GM23248 (cell line): ENCODE measurements around the gene MLN. TPM values are rescaled to one million over a fixed set of nuclear protein-coding genes. Genes with fewer than 3 reads are reported as not detected.

Source experiments
- DNase-seq: peaks from one replicate; pipeline ENCODE4 v3.0.0-alpha.2; 2015
- H2AFZ ChIP-seq: fragments of 200-600 bp; sonication (generic); 2 replicates; pipeline ENCODE4 v1.6.1; 2016; ENCODE audit warnings: antibody characterized with exemption
- H3F3A ChIP-seq: fragments of 200-600 bp; sonication (generic); 2 replicates; pipeline ENCODE4 v1.6.1; 2016; ENCODE audit warnings: mild to moderate bottlenecking, antibody characterized with exemption, mixed run types; ENCODE audit not compliant: insufficient read depth
- H3K27ac ChIP-seq: fragments of 200-600 bp; sonication (generic); 2 replicates; pipeline ENCODE4 v1.5.1; 2016; ENCODE audit warnings: mild to moderate bottlenecking
- H3K27me3 ChIP-seq: fragments of 200-600 bp; sonication (generic); replicated peaks from 2 replicates; pipeline ENCODE4 v1.6.1; 2016; ENCODE audit warnings: mild to moderate bottlenecking; ENCODE audit not compliant: insufficient read depth
- H3K36me3 ChIP-seq: fragments of 200-600 bp; sonication (generic); 2 replicates; pipeline ENCODE4 v1.6.1; 2016; ENCODE audit warnings: low read depth, mild to moderate bottlenecking
- H3K4me1 ChIP-seq: fragments of 200-600 bp; sonication (generic); 2 replicates; pipeline ENCODE4 v1.6.1; 2016; ENCODE audit warnings: mild to moderate bottlenecking; ENCODE audit not compliant: insufficient read depth
- H3K4me2 ChIP-seq: fragments of 200-600 bp; sonication (generic); one replicate; pipeline ENCODE4 v1.6.1; 2016; ENCODE audit warnings: mild to moderate bottlenecking; ENCODE audit not compliant: unreplicated experiment
- H3K4me3 ChIP-seq: fragments of 200-600 bp; sonication (generic); 2 replicates; pipeline ENCODE4 v1.5.1; 2016; ENCODE audit warnings: mild to moderate bottlenecking
- H3K79me2 ChIP-seq: fragments of 200-600 bp; sonication (generic); 2 replicates; pipeline ENCODE4 v1.6.1; 2016; ENCODE audit warnings: mild to moderate bottlenecking; ENCODE audit not compliant: insufficient read depth
- H3K9ac ChIP-seq: fragments of 200-600 bp; sonication (generic); 2 replicates; pipeline ENCODE4 v1.6.1; 2016; ENCODE audit warnings: mild to moderate bottlenecking
- H3K9me2 ChIP-seq: fragments of 200-600 bp; sonication (generic); 2 replicates; pipeline ENCODE4 v1.6.1; 2016; ENCODE audit warnings: mixed run types, mild to moderate bottlenecking, moderate library complexity; ENCODE audit not compliant: insufficient read depth
- H3K9me3 ChIP-seq: fragments of 200-600 bp; sonication (generic); one replicate; pipeline ENCODE4 v1.6.1; 2017; ENCODE audit warnings: low read depth
- H4K20me1 ChIP-seq: fragments of 200-600 bp; sonication (generic); 2 replicates; pipeline ENCODE4 v1.6.0; 2016; ENCODE audit not compliant: insufficient read depth
- EZH2 ChIP-seq: fragments of 200-600 bp; sonication (generic); IDR thresholded peaks from 2 replicates; pipeline ENCODE4 v1.6.1; 2018; ENCODE audit warnings: antibody characterized with exemption, mild to moderate bottlenecking; ENCODE audit not compliant: insufficient read depth, poor library complexity, severe bottlenecking
- EZH2phosphoT487 ChIP-seq: fragments of 200-600 bp; sonication (generic); IDR thresholded peaks from 2 replicates; pipeline ENCODE4 v1.6.1; 2018; ENCODE audit warnings: antibody characterized with exemption, moderate library complexity, mild to moderate bottlenecking, low read depth; ENCODE audit not compliant: insufficient read depth
- WGBS, 2 experiments: methylation state at CpG; one replicate each; pipeline ENCODE4 v1.1.6; 2015 to 2017; ENCODE audit warnings: low lambda C conversion rate in 2 of 2, low coverage in 1 of 2; ENCODE audit errors: missing lambda C conversion rate in 2 of 2; 5-methylcytosine and 5-hydroxymethylcytosine counted together
- in situ Hi-C: fragments of 300-500 bp; cut with MboI; formaldehyde crosslinking; loops from 2 replicates; pipeline ENCODE4 v1.15.0; 2020
- polyA plus RNA-seq: library from polyadenylated mRNA; unstranded; fragments of >200 nt; fragmentation: Nextera tagmentation; extraction: Ambion mirVana; gene quantifications from 2 replicates; pipeline ENCODE4 v1.2.1, GENCODE V29; 2016
- total RNA-seq: library from RNA; depleted of rRNA; stranded (reverse); fragments of >200 nt; shearing (Covaris generic); gene quantifications from 2 replicates; pipeline ENCODE4 v1.2.3, GENCODE V29; 2014

Gene MLN
- total and polyA plus RNA-seq, 2 experiments from 2014 or later, result not detected

DNA sequence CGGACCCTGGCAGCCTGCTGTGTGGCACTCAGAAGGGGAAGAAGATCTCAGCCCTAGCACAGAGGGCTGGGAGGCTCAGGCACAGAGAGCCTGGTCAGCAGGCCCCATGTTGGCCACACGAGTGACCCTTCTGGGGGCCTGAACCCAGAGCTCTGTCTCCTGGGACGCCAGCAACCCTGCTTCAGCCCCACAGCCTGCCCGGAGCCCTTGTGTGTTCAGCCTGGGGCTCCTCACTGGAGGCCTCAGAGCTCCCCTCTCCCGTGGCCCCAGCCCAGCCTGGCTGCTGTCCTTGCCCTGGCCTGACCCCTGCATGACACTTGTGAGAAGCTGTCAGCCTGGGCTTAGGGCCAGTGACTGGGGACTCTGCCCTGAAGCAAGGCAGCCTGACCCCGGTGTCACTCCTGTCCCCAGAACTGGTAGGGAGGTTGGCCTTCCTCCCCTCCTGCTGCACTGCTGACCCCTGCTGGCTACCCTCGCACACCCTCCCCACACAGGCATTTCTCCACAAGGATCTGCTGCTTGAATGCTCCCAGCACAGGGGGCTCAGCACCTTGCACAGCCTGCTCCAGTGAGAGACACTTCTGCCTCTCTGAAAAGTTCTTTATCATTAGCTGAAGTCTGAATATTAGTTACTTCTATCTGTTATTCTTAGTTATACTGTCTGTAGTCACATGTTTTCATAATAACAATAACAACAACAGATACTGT, 41.7 kb downstream of the MLN start:
- H3K27ac ChIP-seq, result no peak overlapping the region
- no peaks in the 10 kb centered on the region for H4K20me1 ChIP-seq
- TF ChIP-seq EZH2, result no peak
- no peak for TF ChIP-seq EZH2phosphoT487
- no peak overlapping the region for H2AFZ ChIP-seq
- peak; percentile 56 for DNase-seq
- WGBS, 2 experiments, result 38 to 43% methylated on average over 7 of the region's 7 CpGs
- H3K4me1 ChIP-seq, result no peaks in the 10 kb centered on the region
- no peaks in the 10 kb centered on the region for H3K79me2 ChIP-seq
- no peaks in the 10 kb centered on the region for H3K36me3 ChIP-seq
- in situ Hi-C loops, result loop anchor here (10.0 kb wide), 2 partner anchors 177 to 393 kb away; partner anchors contain the start of gene BAK1
- H3K9me2 ChIP-seq, result no peaks in the 10 kb centered on the region
- no peaks in the 10 kb centered on the region for H3K27me3 ChIP-seq
- H3F3A ChIP-seq, result no peaks in the 10 kb centered on the region
- no peaks in the 10 kb centered on the region for H3K9me3 ChIP-seq
- H3K9ac ChIP-seq, result no peak overlapping the region
- H3K4me2 ChIP-seq, result no peak overlapping the region
- no peak overlapping the region for H3K4me3 ChIP-seq

- Histone ChIP-seq H3K9me3 (no peaks in the 10 kb centered on the region), H3K36me3 (no peaks in the 10 kb centered on the region), H3K27me3 (no peaks in the 10 kb centered on the region), H3K4me3 (no peak overlapping the region), H4K20me1 (no peaks in the 10 kb centered on the region), H2AFZ (no peak overlapping the region), H3K9me2 (no peaks in the 10 kb centered on the region), H3F3A (no peaks in the 10 kb centered on the region), H3K4me1 (no peaks in the 10 kb centered on the region), H3K4me2 (no peak overlapping the region), H3K9ac (no peak overlapping the region), H3K79me2 (no peaks in the 10 kb centered on the region), H3K27ac (no peak overlapping the region)
- TF ChIP-seq EZH2phosphoT487 (no peak), EZH2 (no peak)
- WGBS, 2 experiments, result 79 to 100% methylated on average over 2 of the region's 2 CpGs
- in situ Hi-C loops, result loop anchor here (10.0 kb wide), 2 partner anchors 177 to 393 kb away; partner anchors contain the start of gene BAK1
- DNase-seq, result no peak
Observed at GRCh38 chr6:33761581-33761921, 42.3 kb downstream of the MLN start.

DNA sequence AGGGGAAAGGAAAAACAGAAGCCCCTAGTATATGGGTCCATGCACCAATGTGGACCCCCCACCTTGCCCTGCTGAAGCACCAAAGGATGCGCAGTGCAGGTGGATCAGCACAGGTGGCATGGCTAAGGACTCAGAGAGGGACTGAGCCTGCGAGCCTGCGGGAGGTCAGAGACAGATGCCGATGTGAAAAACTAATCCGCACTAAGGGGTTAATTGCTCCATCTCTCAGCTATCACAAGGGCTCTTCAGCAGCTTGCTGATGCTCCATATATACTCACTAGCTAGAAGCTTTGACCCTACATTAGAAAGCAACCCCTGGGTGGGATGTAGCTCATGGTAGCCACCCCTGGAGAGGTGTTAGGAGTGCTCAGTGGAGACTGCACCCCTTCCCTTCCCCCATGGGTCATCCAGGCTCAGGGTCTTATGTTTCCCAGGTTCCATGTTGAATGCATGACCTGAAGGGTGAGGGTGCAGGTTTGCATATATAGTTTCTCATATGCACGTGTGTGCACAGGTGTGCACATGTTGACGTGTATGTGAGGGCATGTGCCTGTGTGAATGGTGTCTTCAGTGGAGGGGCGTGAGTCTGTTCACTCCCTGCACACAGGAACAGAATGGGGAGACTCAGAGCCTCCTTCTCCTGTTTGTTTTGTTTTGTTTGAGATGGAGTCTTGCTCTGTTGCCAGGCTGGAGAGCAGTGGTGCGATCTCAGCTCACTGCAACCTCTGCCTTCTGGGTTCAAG, 43.7 kb downstream of the MLN start:
- Histone ChIP-seq H3K79me2 (no peaks in the 10 kb centered on the region), H3K9me2 (no peaks in the 10 kb centered on the region), H3K27me3 (no peaks in the 10 kb centered on the region), H4K20me1 (no peaks in the 10 kb centered on the region), H3K36me3 (no peaks in the 10 kb centered on the region), H3K4me2 (no peak overlapping the region), H3K9ac (no peak overlapping the region), H3K4me1 (no peaks in the 10 kb centered on the region), H3K4me3 (no peak overlapping the region), H2AFZ (no peak overlapping the region), H3F3A (no peaks in the 10 kb centered on the region), H3K27ac (no peak overlapping the region), H3K9me3 (no peaks in the 10 kb centered on the region)
- in situ Hi-C loops, result loop anchor here (10.0 kb wide), 2 partner anchors 175 to 395 kb away; partner anchors contain the start of gene BAK1
- TF ChIP-seq EZH2phosphoT487 (no peak), EZH2 (no peak)
- 90% methylated on average over 9 of the region's 9 CpGs for WGBS, 2 experiments
- no peak for DNase-seq

GRCh38 chr6:33758815-33759216, 45.0 kb downstream of the MLN start:
- Histone ChIP-seq H3K79me2 (no peaks in the 10 kb centered on the region), H2AFZ (no peak overlapping the region), H3K4me1 (no peaks in the 10 kb centered on the region), H4K20me1 (no peaks in the 10 kb centered on the region), H3K27ac (no peak overlapping the region), H3F3A (no peaks in the 10 kb centered on the region), H3K9me3 (no peaks in the 10 kb centered on the region), H3K36me3 (no peaks in the 10 kb centered on the region), H3K4me2 (no peak overlapping the region), H3K9ac (no peak overlapping the region), H3K27me3 (no peaks in the 10 kb centered on the region), H3K9me2 (no peaks in the 10 kb centered on the region), H3K4me3 (no peak overlapping the region)
- no peak for DNase-seq
- in situ Hi-C loops, result no loop called here
- TF ChIP-seq EZH2 (no peak), EZH2phosphoT487 (no peak)
- WGBS, 2 experiments, result 82 to 86% methylated on average over 7 of the region's 7 CpGs
